Smooth muscle cell of the brain vasculature (primary cell): ENCODE data around the gene USP47.

ENCODE experiments used
- DNase-seq: peaks from one replicate; pipeline ENCODE4 v3.0.0-alpha.2; 2012; ENCODE audit warnings: low read depth, low spot score

USP47 gene

GRCh38 chr11:11998091-11998781, 156.5 kb downstream of the USP47 start:
- DNase-seq: no peak

- DNase-seq: no peak
Measured at GRCh38 chr11:12001186-12001585, 159.4 kb downstream of the USP47 start.

DNA sequence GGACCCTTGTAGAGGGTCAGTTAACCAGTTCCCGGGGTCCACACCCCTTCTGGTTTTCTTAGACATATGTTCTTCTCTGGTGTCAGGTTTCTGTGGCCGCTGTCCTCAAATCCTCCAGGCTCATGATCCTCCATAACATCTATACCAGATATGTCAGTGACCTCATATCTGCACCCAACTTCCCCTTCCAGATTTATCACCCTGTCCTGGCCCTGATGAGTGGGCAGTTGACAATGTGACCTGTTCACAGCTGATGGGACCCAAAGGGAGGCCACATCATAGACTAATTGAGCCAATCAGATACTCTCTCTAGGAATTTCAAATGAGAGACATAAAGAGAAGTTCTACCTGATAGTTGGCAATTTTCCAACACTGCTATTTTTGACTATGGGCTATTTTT, 161.6 kb downstream of the USP47 start:
- no peak for DNase-seq

GRCh38 chr11:12003815-12004214, 162.0 kb downstream of the USP47 start:
- no peak for DNase-seq

DNA sequence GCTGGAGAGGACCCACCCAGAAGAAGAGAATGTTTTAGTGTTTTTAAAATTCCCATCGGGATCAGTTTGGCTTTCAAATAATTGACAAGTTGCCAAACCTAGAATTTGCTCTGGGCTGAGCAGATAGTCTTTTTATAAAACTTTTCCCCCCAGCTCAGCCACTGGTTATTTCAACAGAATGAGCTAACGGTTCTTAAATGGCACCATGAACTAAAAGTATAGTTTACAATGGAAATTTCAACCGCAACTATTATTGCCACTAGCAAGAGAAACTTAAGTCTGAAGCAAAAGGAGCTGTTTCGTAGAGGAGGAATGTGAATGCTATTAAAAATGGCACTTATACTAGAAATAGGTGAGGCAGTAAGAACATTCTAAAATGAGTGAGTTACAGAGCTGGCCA, 163.3 kb downstream of the USP47 start:
- DNase-seq: no peak

GRCh38 chr11:12005476-12005875, 163.7 kb downstream of the USP47 start:
- no peak for DNase-seq

GRCh38 chr11:12006552-12007229, 164.9 kb downstream of the USP47 start:
- no peak for DNase-seq

GRCh38 chr11:12007230-12007593, 165.4 kb downstream of the USP47 start:
- DNase-seq: no peak

GRCh38 chr11:12007769-12008737, 166.3 kb downstream of the USP47 start, which contains the start of gene DKK3:
DKK3 (minus strand) TSS chr11:12008626; CDS start chr11:12008582, 44 bp downstream.
- no peak for DNase-seq
